Neural crest cell (in vitro differentiated cells): Measurements from ENCODE around the gene UNC5A. TPM values are rescaled to one million over a fixed set of nuclear protein-coding genes. Genes with fewer than 3 reads are reported as not detected.
A peak's percentile ranks its signal among the peaks of the same experiment; 100 is the strongest.

Source experiments
- DNase-seq: peaks from one replicate; pipeline ENCODE4 v3.0.0; 2021; ENCODE audit warnings: low read depth, mixed read lengths, low spot score
- H3K27ac Mint-ChIP-seq: one replicate; pipeline ENCODE4 v1.8.0; 2021; ENCODE audit warnings: mild to moderate bottlenecking, mixed read lengths; ENCODE audit not compliant: unreplicated experiment
- H3K27me3 Mint-ChIP-seq: 2 replicates; pipeline ENCODE4 v1.8.0; 2021; ENCODE audit warnings: low read depth, mild to moderate bottlenecking, mixed read lengths
- H3K36me3 Mint-ChIP-seq: 2 replicates; pipeline ENCODE4 v1.8.0; 2021; ENCODE audit warnings: low read depth, mild to moderate bottlenecking, mixed read lengths
- H3K4me1 Mint-ChIP-seq: 2 replicates; pipeline ENCODE4 v1.8.0; 2021; ENCODE audit warnings: mixed read lengths
- H3K4me3 Mint-ChIP-seq: one replicate; pipeline ENCODE4 v1.8.0; 2021; ENCODE audit warnings: mild to moderate bottlenecking, mixed read lengths
- H3K9me3 Mint-ChIP-seq: 2 replicates; pipeline ENCODE4 v1.8.0; 2021; ENCODE audit warnings: mixed read lengths
- total RNA-seq: library from RNA; stranded (reverse); gene quantifications from 2 replicates; pipeline ENCODE4 v1.2.1, GENCODE V29; 2021
- TF ChIP-seq, protein P1 (sequence below): fragments of 200-600 bp; sonication (generic); conservative IDR thresholded peaks from 2 replicates; pipeline ENCODE4 v1.5.0; 2021; ENCODE audit warnings: antibody characterized with exemption, mild to moderate bottlenecking

The UNC5A gene
- total RNA-seq, 1 donor from 2014 or later, result 0.70 TPM

DNA sequence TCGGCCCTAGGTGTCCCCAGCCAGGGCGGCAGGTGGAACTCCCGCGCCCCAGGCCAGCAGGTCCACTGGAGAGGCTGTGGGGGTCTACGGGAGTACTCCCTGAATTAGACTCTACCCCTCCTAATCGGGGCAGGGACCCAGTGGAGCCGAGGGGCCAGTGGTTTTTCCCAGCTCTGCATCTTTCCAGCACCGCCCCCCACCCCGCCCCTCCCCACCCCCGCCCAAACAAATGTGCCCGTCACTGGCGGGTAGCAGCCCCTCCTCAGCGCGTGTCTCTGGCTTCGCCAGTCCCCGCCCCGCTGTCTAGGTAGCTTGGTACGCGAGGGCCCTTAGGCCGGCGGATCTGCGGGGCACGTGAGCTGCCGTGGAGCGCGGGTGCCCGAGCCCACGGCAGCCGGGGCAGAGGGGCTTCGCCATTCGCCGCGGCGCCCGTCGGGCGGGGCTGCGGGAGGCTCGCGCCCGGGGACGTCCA, 7.0 kb downstream of the UNC5A start:
- no peak overlapping the region for H3K27ac Mint-ChIP-seq

DNA sequence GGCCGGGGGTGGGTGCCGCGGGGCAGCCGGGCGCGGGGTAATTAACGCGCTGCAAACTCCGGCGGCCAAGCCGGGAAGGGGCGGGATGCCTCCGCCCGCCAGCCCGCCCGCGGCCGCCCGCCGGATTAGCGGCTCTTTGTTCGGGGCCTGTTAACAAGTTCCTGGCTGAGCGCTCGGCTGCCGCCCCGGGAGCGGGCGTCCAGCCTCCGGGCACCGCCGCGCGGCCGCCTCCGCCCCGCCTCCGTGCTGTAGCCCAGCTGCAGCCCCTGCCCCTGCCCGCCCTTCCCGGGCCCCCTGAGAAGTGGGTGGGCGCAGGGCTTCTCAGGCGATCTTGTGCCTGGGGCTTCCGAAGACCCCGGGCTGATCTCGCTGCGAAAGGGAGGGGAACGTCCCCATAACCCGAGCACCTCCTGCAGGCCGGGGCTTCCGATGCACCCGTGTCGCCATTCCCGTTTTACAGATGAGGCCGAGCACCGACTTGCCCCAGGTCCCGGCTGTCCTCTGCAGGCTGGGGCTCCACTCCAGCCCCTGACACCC, 7.5 kb downstream of the UNC5A start:
- TF ChIP-seq, protein P1, sequence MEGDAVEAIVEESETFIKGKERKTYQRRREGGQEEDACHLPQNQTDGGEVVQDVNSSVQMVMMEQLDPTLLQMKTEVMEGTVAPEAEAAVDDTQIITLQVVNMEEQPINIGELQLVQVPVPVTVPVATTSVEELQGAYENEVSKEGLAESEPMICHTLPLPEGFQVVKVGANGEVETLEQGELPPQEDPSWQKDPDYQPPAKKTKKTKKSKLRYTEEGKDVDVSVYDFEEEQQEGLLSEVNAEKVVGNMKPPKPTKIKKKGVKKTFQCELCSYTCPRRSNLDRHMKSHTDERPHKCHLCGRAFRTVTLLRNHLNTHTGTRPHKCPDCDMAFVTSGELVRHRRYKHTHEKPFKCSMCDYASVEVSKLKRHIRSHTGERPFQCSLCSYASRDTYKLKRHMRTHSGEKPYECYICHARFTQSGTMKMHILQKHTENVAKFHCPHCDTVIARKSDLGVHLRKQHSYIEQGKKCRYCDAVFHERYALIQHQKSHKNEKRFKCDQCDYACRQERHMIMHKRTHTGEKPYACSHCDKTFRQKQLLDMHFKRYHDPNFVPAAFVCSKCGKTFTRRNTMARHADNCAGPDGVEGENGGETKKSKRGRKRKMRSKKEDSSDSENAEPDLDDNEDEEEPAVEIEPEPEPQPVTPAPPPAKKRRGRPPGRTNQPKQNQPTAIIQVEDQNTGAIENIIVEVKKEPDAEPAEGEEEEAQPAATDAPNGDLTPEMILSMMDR, result peak; percentile 64
- Mint-ChIP-seq H3K4me3 (peak overlapping the region; percentile 74), H3K4me1 (no peaks in the 10 kb centered on the region), H3K36me3 (no peaks in the 10 kb centered on the region), H3K9me3 (no peaks in the 10 kb centered on the region), H3K27ac (no peak overlapping the region), H3K27me3 (peaks cover 93% of the 10 kb centered on the region)
- DNase-seq, result peak; percentile 53

More for the DNA sequence above, 7.0 kb downstream of the UNC5A start:
- no peaks in the 10 kb centered on the region for H3K36me3 Mint-ChIP-seq
- DNase-seq, result no peak
- H3K9me3 Mint-ChIP-seq, result no peaks in the 10 kb centered on the region
- TF ChIP-seq, protein P1, result no peak
- H3K4me3 Mint-ChIP-seq, result no peak overlapping the region
- H3K27me3 Mint-ChIP-seq, result peaks cover 93% of the 10 kb centered on the region
- H3K4me1 Mint-ChIP-seq, result no peaks in the 10 kb centered on the region

DNA sequence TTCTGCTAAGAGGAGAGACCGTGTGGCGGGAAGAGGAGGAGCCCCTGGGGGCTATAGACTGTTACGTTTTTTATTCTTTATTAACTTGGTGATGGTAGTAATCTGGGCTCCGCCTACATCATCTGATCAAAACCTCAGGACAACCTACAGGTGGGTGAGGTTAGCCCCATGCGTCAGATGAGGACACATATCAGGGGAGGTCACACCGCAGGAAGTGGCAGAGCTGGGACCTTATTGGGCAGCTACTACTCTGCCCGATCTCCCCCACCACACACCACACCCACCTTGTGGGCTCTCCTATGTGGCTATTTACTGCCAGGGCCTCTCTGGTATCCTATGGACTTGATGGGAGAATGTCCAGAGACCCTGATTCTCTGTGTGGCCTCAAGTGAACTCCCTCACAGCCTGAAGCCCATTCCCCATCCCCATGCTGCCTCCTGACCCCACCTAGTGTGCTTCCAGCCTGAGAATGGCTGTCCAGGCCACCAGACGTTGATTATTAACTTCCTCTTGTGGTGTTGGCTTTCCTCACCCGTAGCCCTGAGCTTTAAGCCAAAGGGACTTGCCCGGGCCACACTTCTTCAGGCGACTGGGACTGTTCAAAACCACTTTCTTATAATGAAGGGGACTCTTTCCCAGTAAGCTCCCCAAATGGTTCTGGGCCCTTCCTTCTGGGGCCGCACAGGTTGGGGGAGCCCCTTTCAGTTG, 8.2 kb downstream of the UNC5A start:
- DNase-seq, result no peak
- H3K27me3 Mint-ChIP-seq, result peaks cover 93% of the 10 kb centered on the region
- H3K27ac Mint-ChIP-seq, result no peak overlapping the region

DNA sequence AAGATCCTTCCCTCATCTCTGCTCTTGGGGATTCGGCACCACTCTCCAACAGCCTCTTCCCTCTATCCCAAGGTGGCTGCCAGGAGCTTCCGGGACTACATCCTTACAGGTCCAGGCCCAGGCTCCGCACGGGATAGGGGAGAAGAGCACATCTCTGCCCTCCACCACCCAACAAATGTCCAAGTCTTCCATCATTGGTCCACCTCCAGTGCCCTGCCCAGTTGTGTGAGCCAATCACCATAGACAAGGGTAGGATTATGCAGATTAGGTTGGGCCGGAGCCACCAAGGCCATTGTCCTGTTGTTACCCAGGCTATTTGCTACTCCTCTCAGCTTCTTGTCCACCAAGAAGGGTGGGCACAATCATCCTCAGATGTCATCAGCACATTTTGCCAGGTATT, 9.1 kb downstream of the UNC5A start:
- TF ChIP-seq, protein P1, result no peak
- Mint-ChIP-seq H3K4me1 (no peaks in the 10 kb centered on the region), H3K27ac (no peak overlapping the region), H3K36me3 (no peaks in the 10 kb centered on the region), H3K27me3 (peaks cover 93% of the 10 kb centered on the region), H3K9me3 (no peaks in the 10 kb centered on the region), H3K4me3 (peak overlapping the region; percentile 39)
- DNase-seq, result no peak

More for the DNA sequence above, 8.2 kb downstream of the UNC5A start:
- no peaks in the 10 kb centered on the region for H3K4me1 Mint-ChIP-seq
- no peaks in the 10 kb centered on the region for H3K36me3 Mint-ChIP-seq
- no peaks in the 10 kb centered on the region for H3K9me3 Mint-ChIP-seq
- TF ChIP-seq, protein P1, result no peak
- peak overlapping the region; percentile 74 for H3K4me3 Mint-ChIP-seq

DNA sequence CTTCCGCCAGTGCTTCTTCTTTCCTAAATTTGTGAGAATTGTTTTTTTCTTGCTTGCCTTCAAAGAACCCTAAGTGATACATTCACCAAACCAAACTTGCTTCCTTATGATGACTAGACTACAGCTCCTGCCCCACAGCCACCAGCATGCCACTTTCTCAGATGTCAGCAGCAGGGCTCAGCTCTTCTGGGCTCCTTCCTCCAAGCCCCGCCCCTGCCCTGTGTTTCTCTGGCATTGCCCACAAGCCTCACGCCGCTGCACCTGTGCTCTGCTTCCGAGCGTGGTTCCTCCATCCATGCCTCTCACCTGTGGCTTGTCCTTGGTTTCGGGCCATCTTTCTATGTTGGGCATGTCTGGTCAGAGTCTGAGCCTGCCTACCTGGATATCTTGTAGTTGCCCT, 10.6 kb downstream of the UNC5A start:
- no peak overlapping the region for H3K27ac Mint-ChIP-seq
- TF ChIP-seq, protein P1, result no peak
- no peaks in the 10 kb centered on the region for H3K4me1 Mint-ChIP-seq

More for the DNA sequence above, 10.6 kb downstream of the UNC5A start:
- no peaks in the 10 kb centered on the region for H3K9me3 Mint-ChIP-seq
- H3K4me3 Mint-ChIP-seq, result peak overlapping the region; percentile 5
- no peaks in the 10 kb centered on the region for H3K36me3 Mint-ChIP-seq
- no peak for DNase-seq
- H3K27me3 Mint-ChIP-seq, result peaks cover 91% of the 10 kb centered on the region
